Bronchial epithelial cell (primary cell): ENCODE measurements around the gene LSMEM2. TPM values are rescaled to one million over a fixed set of nuclear protein-coding genes. Genes with fewer than 3 reads are reported as not detected.

Experiments used
- DNase-seq: peaks from one replicate; pipeline ENCODE4 v3.0.0-alpha.2; 2010; ENCODE audit warnings: low read depth
- FAIRE-seq: peaks from 2 replicates; lab custom pipeline; 2011; peaks lifted over from hg19 to GRCh38; lab: Jason Lieb, UNC
- H3K27me3 ChIP-seq: 2 replicates; pipeline ENCODE4 v1.5.1; 2011; ENCODE audit warnings: low read length; ENCODE audit not compliant: control insufficient read depth, insufficient read depth
- H3K36me3 ChIP-seq: 2 replicates; pipeline ENCODE4 v1.5.1; 2011; ENCODE audit warnings: low read length; ENCODE audit not compliant: control insufficient read depth, insufficient read depth
- H3K4me3 ChIP-seq: 2 replicates; pipeline ENCODE4 v1.5.1; 2011; ENCODE audit warnings: mild to moderate bottlenecking, low read depth, low read length, control low read depth
- total RNA-seq: library from RNA; depleted of rRNA; stranded (reverse); fragments of >200 nt; gene quantifications from 2 replicates; pipeline ENCODE4 v1.2.1, GENCODE V29; 2014
- TF ChIP-seq, protein P1 (sequence below): IDR thresholded peaks from 2 replicates; pipeline ENCODE4 v1.5.1; 2011; ENCODE audit warnings: mild to moderate bottlenecking, moderate library complexity, low read length, control low read depth, inconsistent platforms; ENCODE audit not compliant: insufficient read depth, severe bottlenecking

Gene LSMEM2
- total RNA-seq, 1 donor from 2014 or later, result not detected

DNA sequence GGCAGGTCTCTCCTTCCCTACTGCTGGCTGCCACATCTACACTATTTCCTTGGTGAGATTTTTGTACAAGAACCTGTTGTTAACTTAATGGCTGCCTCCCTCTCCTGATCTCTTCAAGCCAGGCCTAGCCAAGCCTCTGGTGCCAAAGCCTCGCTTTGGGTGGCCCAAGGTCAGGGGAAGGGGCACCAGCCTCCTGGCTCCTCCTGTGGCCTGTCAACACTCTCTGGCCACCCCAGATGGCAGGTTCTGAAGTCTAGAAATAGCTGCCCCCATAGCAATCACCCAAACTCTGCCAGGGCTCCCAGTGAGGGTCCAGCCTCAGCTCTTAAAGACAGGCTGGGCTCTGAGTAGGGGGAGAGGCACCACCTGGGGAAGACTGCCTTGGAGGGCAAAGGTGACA is 8.4 kb downstream of the LSMEM2 start:
- Histone ChIP-seq H3K4me3 (no peak overlapping the region), H3K36me3 (peaks cover 34% of the 10 kb centered on the region), H3K27me3 (no peaks in the 10 kb centered on the region)
- TF ChIP-seq, protein P1, sequence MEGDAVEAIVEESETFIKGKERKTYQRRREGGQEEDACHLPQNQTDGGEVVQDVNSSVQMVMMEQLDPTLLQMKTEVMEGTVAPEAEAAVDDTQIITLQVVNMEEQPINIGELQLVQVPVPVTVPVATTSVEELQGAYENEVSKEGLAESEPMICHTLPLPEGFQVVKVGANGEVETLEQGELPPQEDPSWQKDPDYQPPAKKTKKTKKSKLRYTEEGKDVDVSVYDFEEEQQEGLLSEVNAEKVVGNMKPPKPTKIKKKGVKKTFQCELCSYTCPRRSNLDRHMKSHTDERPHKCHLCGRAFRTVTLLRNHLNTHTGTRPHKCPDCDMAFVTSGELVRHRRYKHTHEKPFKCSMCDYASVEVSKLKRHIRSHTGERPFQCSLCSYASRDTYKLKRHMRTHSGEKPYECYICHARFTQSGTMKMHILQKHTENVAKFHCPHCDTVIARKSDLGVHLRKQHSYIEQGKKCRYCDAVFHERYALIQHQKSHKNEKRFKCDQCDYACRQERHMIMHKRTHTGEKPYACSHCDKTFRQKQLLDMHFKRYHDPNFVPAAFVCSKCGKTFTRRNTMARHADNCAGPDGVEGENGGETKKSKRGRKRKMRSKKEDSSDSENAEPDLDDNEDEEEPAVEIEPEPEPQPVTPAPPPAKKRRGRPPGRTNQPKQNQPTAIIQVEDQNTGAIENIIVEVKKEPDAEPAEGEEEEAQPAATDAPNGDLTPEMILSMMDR, result no peak
- DNase-seq (no peak), FAIRE-seq (no peak)

DNA sequence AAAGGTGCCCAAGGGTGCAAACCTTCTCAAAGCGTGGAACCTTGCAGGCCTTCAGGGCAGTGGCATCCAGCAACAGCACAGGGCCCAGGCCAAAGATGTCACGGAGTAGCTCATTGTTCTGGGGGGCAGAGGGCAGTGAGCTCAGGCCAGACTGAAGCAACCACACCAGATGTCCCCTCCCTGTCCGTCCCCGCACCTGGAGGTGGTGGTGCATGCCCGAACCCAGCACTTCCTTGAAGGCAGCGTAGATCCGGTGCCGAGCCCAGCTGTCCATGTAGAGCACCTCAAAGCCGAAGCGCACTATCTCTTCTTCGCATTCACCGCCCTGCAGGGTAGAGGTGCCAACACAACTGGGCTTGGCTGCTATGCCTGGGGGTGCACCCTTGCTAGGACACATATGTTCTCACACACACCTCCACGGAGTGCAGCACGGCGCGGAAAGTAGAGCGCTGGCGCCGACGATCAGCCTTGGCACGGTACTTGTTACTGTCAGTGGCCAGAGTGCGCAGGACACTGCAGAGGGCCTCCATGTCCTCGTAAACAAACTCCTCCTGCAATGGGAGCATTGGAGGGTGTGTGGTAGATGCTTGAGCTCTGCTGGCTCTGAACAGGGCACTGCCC is 9.6 kb downstream of the LSMEM2 start:
- DNase-seq, result no peak
- Histone ChIP-seq H3K4me3 (no peak overlapping the region), H3K27me3 (no peaks in the 10 kb centered on the region), H3K36me3 (peaks cover 34% of the 10 kb centered on the region)
- FAIRE-seq, result no peak
- TF ChIP-seq, protein P1, result no peak

DNA sequence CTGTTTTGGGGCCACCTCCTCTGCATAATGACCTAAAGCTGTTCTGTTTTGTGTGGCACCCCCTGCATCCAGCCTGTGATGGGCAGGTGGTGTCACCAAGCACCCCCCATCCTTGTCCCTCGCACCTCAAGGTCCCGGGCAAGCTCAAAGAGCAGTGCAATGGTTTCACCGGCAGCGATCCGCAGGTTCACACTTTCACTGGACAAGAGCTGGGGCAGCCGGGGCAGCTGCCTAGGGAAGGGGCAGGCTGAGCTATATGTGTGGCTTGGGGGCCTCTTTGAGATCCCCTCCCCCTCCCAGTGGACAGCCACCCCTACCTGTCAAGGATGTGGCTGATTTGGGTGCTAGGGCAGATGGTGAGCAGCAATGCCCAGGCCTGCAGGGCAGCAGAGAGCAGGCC is 10.2 kb downstream of the LSMEM2 start:
- FAIRE-seq (no peak), DNase-seq (no peak)
- Histone ChIP-seq H3K4me3 (no peak overlapping the region), H3K27me3 (no peaks in the 10 kb centered on the region), H3K36me3 (peaks cover 34% of the 10 kb centered on the region)
- TF ChIP-seq, protein P1, result no peak

DNA sequence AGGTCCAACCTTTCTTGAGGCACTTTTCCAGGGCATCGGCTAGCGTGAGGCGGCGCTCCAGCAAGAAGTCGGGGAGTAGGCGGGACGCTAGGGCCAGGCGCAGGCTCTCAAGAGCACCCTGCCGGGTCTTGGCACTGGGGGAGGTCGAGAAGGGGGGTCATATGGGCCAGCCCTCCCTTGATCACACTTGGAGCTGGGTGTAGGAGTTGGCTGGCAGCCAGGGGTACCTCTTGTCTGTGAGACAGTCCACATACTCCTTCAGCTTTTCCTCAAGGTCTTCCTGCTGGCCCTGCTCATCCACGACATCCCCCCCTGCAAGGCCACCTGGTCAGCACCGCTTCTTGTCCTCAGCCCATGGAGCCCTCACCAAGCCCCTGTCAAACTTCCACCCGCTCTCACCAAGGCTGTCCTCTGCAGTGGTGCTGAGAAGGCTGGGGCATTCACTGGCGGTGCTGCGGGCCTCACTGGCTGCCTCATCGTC is 11.3 kb downstream of the LSMEM2 start:
- Histone ChIP-seq H3K36me3 (peaks cover 34% of the 10 kb centered on the region), H3K4me3 (no peak overlapping the region), H3K27me3 (no peaks in the 10 kb centered on the region)
- TF ChIP-seq, protein P1, result no peak
- no peak for DNase-seq
- no peak for FAIRE-seq

DNA sequence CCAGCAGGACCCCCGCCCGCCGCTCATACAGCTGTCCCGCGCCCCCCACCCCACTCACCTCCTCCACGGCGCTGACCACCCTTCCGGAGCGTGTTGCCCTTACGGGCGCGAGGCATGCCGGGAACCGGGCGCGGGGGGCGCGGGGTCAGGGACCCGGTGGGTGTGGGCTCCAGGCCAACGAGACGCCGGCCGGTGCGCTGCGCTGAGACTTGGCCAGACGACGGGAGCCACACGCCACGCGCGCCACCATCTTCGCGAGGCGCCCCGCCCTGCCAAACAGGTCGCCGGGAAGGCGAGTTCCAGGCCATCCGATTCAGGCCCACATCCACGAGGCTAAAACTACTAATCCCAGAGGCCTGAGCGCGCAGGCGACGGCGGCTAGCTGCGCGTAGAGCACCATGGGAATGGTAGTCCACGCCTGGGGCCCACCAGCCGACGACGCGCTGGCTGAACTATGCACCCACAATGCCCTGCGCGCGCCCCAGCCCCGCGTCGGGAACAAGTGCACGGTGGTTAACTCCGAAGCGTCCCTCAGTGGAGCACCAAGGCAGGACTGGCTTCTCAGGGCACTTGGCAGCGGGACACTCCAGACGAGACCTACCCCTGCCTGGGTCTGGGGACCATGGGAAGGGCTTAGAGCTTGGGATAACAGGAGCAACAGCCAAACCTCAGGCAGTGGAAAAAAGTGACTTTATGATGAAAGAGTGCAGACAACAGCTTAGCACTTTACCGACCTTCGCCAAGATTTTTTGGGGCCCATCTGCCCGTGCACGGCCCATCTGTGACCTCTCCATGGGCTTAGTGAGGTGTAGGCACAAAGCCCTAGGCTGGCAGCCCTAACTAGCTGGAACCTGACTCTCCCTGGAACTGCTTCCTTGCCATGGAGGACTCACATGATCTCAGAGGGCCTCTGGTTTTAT is 13.5 kb downstream of the LSMEM2 start, which contains the start of gene IFRD2:
IFRD2 (minus strand) TSS at position 271 of the 920 bp plus-strand sequence; CDS start at position 116, 155 bp downstream.
- Histone ChIP-seq H3K36me3 (peaks cover 31% of the 10 kb centered on the region), H3K27me3 (no peaks in the 10 kb centered on the region), H3K4me3 (peak within 1 kb of the TSS; percentile 93)
- FAIRE-seq (peak; percentile 23), DNase-seq (peak; percentile 93)
- TF ChIP-seq, protein P1, result no peak
